Measurements from ENCODE around the gene HS3ST6.
"Not testable (repeated sequence)": the region's sequence is repeated elsewhere in the genome, so short reads cannot be mapped to it uniquely, and the experiment has no call there.

HS3ST6 gene

GRCh38 chr16:1918351-1919326 is at the start of gene HS3ST6:
Gene HS3ST6 (minus strand): TSS chr16:1918415. CDS start chr16:1918323, 92 bp downstream.
- Mint-ChIP-seq H3K27ac (no peak within 1 kb of the TSS), H3K4me1 (peaks cover 6% of the 10 kb centered on the region), H3K4me3 (no peak within 1 kb of the TSS), H3K36me3 (no peaks in the 10 kb centered on the region), H3K9me3 (no peaks in the 10 kb centered on the region)
- DNase-seq (ENCODE audit: low spot score in 2 of 2) (no peak), ATAC-seq (no peak)

- H3K4me3 Mint-ChIP-seq, result peak within 1 kb of the TSS; percentile 82
- H3K27ac Mint-ChIP-seq, result peak within 1 kb of the TSS; percentile 94
- peaks cover 51% of the 10 kb centered on the region for H3K36me3 Mint-ChIP-seq
- ATAC-seq (no peak), DNase-seq (ENCODE audit: low spot score in 2 of 2) (no peak)
- no peaks in the 10 kb centered on the region for H3K9me3 Mint-ChIP-seq
- peaks cover 49% of the 10 kb centered on the region for H3K4me1 Mint-ChIP-seq
These were observed 48.2 kb upstream of the HS3ST6 start, which contains the start of gene RNF151 for GRCh38 chr16:1966460-1966859. Gene RNF151 (plus strand): TSS chr16:1966856. CDS start chr16:1966882, 26 bp downstream.

- Mint-ChIP-seq H3K27ac (peak overlapping the region; percentile 94), H3K9me3 (no peaks in the 10 kb centered on the region), H3K4me3 (peak overlapping the region; percentile 82), H3K36me3 (peaks cover 56% of the 10 kb centered on the region), H3K4me1 (peaks cover 50% of the 10 kb centered on the region)
- ATAC-seq, result no peak
- DNase-seq (ENCODE audit: low spot score in 2 of 2), result peak in 1 of 2 donors; percentile 61
These were observed 47.3 kb upstream of the HS3ST6 start for GRCh38 chr16:1965396-1966001.

GRCh38 chr16:1964506-1965395 is 46.5 kb upstream of the HS3ST6 start, which contains the start of gene RPS2:
Gene RPS2 (minus strand): TSS chr16:1964826. CDS start chr16:1964625, 201 bp downstream.
- peak within 1 kb of the TSS; percentile 94 for H3K27ac Mint-ChIP-seq
- H3K9me3 Mint-ChIP-seq, result no peaks in the 10 kb centered on the region
- DNase-seq (ENCODE audit: low spot score in 2 of 2), result peak; percentile 95 to 99
- peaks cover 56% of the 10 kb centered on the region for H3K4me1 Mint-ChIP-seq
- peaks cover 63% of the 10 kb centered on the region for H3K36me3 Mint-ChIP-seq
- peak within 1 kb of the TSS; percentile 82 for H3K4me3 Mint-ChIP-seq
- ATAC-seq, result peak; percentile 92

GRCh38 chr16:1963806-1964505 is 45.7 kb upstream of the HS3ST6 start:
- ATAC-seq (peak; percentile 29), DNase-seq (ENCODE audit: low spot score in 2 of 2) (peak in 1 of 2 donors; percentile 82)
- H3K27ac Mint-ChIP-seq, result peak overlapping the region; percentile 94
- no peaks in the 10 kb centered on the region for H3K9me3 Mint-ChIP-seq
- peaks cover 61% of the 10 kb centered on the region for H3K4me1 Mint-ChIP-seq
- H3K4me3 Mint-ChIP-seq, result peak overlapping the region; percentile 82
- H3K36me3 Mint-ChIP-seq, result peaks cover 63% of the 10 kb centered on the region

GRCh38 chr16:1962161-1963153 is 44.2 kb upstream of the HS3ST6 start:
- ATAC-seq; H3K9me3 Mint-ChIP-seq; DNase-seq (ENCODE audit: low spot score in 2 of 2): not testable (repeated sequence)
- peaks cover 63% of the 10 kb centered on the region for H3K36me3 Mint-ChIP-seq
- peaks cover 62% of the 10 kb centered on the region for H3K4me1 Mint-ChIP-seq
- peak overlapping the region; percentile 94 for H3K27ac Mint-ChIP-seq
- peak overlapping the region; percentile 82 for H3K4me3 Mint-ChIP-seq

GRCh38 chr16:1961651-1962067 is 43.4 kb upstream of the HS3ST6 start:
- DNase-seq (ENCODE audit: low spot score in 2 of 2), result no peak
- Mint-ChIP-seq H3K27ac (peak overlapping the region; percentile 94), H3K4me3 (peak overlapping the region; percentile 82), H3K36me3 (peaks cover 63% of the 10 kb centered on the region), H3K9me3 (no peaks in the 10 kb centered on the region), H3K4me1 (peaks cover 57% of the 10 kb centered on the region)
- ATAC-seq, result no peak

- DNase-seq (ENCODE audit: low spot score in 2 of 2) (peak in 1 of 2 donors; percentile 75), ATAC-seq (peak; percentile 0)
- peak overlapping the region; percentile 94 for H3K27ac Mint-ChIP-seq
- H3K9me3 Mint-ChIP-seq, result no peaks in the 10 kb centered on the region
- peak overlapping the region; percentile 82 for H3K4me3 Mint-ChIP-seq
- H3K4me1 Mint-ChIP-seq, result peaks cover 57% of the 10 kb centered on the region
- peaks cover 62% of the 10 kb centered on the region for H3K36me3 Mint-ChIP-seq
These were observed 42.7 kb upstream of the HS3ST6 start for GRCh38 chr16:1960665-1961630.

- H3K27ac Mint-ChIP-seq, result peak within 1 kb of the TSS; percentile 94
- peak; percentile 95 to 96 for DNase-seq (ENCODE audit: low spot score in 2 of 2)
- H3K4me1 Mint-ChIP-seq, result peaks cover 50% of the 10 kb centered on the region
- peak; percentile 84 for ATAC-seq
- peaks cover 47% of the 10 kb centered on the region for H3K36me3 Mint-ChIP-seq
- H3K9me3 Mint-ChIP-seq, result no peaks in the 10 kb centered on the region
- H3K4me3 Mint-ChIP-seq, result peak within 1 kb of the TSS; percentile 82
These were observed 41.2 kb upstream of the HS3ST6 start, which contains the start of gene NDUFB10 for GRCh38 chr16:1959269-1960039. Gene NDUFB10 (plus strand): TSS chr16:1959538. CDS start chr16:1959625, 87 bp downstream.

GRCh38 chr16:1958715-1959268 is 40.6 kb upstream of the HS3ST6 start:
- no peaks in the 10 kb centered on the region for H3K9me3 Mint-ChIP-seq
- peaks cover 40% of the 10 kb centered on the region for H3K36me3 Mint-ChIP-seq
- peak overlapping the region; percentile 82 for H3K4me3 Mint-ChIP-seq
- H3K4me1 Mint-ChIP-seq, result peaks cover 45% of the 10 kb centered on the region
- peak overlapping the region; percentile 94 for H3K27ac Mint-ChIP-seq
- DNase-seq (ENCODE audit: low spot score in 2 of 2), result peak in 1 of 2 donors; percentile 62
- ATAC-seq, result no peak

GRCh38 chr16:1958143-1958491 is 39.9 kb upstream of the HS3ST6 start:
- not testable (repeated sequence) for H3K27ac Mint-ChIP-seq; DNase-seq (ENCODE audit: low spot score in 2 of 2); H3K9me3 Mint-ChIP-seq; ATAC-seq; H3K4me3 Mint-ChIP-seq
- H3K36me3 Mint-ChIP-seq, result peaks cover 33% of the 10 kb centered on the region
- H3K4me1 Mint-ChIP-seq, result peaks cover 38% of the 10 kb centered on the region
